HG03159 (cell line): ENCODE data around the gene UTP3.
"Not testable (repeated sequence)": the region's sequence is repeated elsewhere in the genome, so short reads cannot be mapped to it uniquely, and the experiment has no call there.

Experiments used
- ATAC-seq: cut with Tn5 transposase; IDR thresholded peaks from one replicate; pipeline ENCODE4 v1.9.1; 2021; ENCODE audit warnings: mild to moderate bottlenecking, moderate library complexity; ENCODE audit not compliant: unreplicated experiment

Gene UTP3, protein sequence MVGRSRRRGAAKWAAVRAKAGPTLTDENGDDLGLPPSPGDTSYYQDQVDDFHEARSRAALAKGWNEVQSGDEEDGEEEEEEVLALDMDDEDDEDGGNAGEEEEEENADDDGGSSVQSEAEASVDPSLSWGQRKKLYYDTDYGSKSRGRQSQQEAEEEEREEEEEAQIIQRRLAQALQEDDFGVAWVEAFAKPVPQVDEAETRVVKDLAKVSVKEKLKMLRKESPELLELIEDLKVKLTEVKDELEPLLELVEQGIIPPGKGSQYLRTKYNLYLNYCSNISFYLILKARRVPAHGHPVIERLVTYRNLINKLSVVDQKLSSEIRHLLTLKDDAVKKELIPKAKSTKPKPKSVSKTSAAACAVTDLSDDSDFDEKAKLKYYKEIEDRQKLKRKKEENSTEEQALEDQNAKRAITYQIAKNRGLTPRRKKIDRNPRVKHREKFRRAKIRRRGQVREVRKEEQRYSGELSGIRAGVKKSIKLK

DNA sequence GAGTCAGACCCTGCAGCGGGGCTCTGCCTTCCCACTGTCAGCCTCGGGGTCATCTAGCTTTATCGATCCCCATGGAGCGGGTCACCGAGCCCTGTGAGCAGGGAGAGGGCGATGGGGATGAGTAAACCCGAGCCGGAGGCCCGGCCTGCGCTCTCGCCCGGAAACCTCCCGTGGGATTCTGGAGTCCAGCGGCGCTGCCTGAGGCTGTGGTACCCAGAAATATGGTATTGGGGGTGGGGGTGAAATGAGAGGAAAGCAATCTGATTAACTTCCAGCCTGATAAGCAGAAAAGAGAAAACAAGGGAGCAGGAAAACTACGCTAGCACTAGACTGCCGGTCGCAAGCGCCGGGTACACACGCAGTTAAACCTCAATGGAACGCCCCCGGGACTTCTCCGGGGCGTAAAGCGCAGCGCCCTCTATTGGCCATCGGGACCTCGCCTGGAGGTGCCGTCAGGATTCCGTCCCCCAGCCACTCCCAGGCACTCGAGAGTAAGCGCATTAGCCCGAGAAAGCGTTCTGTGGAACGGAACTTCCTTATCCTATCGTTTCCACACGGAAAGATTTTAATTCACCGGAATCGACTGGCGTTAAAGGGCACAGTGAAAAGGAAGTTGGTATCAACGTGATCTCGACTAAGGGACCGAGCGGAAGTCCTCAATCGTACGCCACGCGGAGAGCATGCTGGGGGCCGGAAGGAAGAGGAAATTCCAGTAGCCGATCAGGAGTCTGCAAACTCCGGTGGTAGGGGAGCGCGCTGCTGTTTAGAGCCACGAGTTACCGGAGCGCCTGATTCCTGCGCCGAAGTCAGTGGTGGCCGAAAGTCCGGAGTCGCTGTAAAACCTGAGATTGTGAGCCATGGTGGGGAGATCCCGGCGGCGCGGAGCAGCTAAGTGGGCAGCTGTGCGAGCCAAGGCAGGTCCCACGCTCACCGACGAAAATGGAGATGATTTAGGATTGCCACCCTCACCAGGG lies at the start of gene UTP3:
Gene UTP3, plus strand, starts transcription at position 712 of the 974 bp plus-strand sequence. Its CDS starts 146 bp downstream, at position 858.
- peak; percentile 92 for ATAC-seq

DNA sequence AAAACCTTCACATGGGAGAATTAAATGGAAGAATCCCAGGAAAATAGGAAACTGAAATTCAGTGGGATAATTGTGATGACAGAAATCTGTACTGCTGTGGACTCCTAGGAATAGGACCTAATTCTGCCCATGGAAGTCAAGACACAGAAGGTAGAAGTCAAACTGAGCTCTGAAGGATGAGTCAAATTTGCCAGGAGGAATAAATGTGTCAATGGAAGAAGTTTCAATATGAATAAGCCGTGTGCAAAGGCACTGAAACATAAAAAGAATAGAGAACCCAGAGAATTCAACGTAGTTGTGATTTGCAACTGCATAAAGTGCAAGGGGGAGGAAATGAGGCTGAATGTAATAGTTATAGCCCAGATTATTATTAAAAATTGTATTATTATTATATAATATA lies 48.1 kb upstream of the UTP3 start:
- ATAC-seq, result no peak

DNA sequence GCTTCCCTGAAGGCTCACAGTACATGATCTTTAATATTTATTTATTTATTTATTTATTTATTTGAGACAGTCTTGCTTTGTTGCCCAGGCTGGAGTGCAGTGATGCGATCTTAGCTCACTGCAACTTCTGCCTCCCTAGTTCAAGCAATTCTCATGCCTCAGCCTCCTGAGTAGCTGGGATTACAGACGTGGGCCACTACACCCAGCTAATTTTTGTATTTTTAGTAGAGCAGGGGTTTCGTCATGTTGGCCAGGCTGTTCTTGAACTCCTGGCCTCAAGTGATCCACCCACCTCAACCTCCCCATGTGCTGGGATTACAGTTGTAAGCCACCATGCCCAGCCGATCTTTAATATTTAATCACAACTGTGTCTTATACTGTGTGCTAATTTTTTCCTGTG lies 37.6 kb upstream of the UTP3 start:
- ATAC-seq, result not testable (repeated sequence)

DNA sequence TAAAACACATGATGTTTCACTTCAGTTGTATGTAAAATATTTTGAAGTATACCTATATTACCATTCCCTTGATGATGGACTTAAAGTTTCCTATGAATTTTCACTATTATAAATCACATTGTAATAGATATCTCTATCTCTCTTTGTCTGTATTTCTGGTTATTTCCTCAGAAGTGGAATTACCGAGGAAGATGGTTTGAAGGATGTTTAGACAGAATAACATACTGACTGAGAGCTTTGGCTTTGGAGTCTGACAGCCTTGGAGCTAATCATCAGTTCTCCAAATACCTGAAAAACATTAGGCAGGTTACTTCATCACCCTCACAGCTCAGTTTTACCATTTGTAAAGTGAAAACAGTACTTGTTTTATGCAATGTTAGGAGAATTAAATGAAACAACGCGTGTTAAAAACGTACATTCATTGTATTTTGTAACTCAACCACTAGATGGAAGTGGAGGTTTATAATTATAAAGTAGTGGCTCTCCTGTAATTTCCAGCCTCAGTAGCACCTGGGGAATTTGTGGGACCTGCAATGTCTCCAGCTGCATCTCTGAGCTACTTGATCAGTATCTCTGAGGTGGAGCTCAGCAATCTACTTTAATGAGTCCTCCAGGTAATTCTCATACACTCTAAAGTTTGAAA lies 36.3 kb upstream of the UTP3 start:
- ATAC-seq, result peak; percentile 38

DNA sequence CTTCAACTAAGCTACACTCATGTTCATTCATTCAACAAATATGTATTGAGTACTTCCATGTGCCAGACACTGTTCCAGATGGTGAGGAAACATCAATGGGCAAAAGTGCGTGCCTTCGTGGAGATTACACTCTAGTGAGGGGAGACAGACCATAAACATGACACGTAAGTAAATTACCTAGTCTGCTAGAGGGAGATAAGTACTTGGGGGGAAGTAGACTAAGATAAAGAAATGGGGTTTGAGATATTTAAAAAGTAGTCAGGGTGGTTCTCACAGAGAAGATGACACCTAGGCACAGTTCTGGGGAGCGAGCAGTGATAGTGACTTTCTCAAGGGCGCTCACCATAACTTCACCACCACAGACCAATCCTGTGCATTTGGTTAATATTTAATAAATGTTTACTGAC lies 33.7 kb upstream of the UTP3 start:
- ATAC-seq, result no peak

DNA sequence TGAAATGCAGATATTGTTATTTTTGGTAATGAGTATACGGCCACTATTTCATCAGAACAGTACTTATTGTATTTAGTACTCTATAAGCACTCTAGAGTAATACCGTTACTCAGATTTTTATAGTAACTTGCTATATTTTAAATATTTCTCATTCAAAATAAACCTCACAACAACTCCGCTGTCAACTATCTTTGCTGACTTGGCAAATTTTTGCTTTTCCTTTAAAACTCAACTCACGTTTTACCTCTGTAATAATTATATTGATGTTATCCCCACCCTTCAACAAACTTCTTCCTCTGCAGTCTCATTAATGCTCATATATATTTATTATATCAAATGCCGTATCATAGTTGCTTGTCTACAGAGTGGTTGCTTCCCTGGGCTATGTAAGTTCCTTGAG lies 31.0 kb upstream of the UTP3 start:
- no peak for ATAC-seq

DNA sequence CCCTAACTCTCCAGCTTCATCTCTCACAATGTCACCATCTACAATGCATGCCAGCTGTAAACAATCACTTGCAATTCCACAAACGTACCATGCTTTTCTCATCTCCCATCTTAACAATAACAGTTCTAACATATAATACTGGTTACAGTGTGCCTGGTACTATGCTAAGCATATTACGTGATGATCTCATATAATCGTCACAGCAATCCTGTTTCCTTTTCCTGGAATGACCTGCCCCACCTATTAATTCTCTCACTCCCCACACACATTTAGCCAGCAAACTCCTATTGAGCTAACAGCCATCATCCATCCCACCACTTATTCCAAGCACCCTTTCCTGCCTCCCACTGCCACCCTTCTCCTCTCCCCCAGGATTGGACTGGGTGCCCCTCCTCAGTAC lies 29.9 kb upstream of the UTP3 start:
- no peak for ATAC-seq

DNA sequence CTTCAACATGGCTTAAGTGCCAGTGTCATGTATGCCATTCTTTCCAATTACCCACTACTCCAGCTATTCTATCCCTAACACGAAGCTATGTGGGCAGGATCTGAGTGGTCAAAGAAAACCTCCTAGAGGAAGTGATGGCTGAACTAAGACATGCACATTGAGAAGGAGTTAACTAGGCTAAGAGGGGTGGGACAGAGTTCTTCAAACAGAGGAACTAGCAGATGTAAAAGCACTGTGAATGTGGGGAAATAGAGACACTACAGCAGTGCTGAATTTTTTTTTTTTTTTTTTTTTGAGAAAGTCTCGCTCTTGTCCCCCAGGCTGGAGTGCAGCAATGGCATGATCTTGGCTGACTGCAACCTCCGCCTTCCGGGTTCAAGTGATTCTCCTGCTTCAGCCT lies 28.2 kb upstream of the UTP3 start:
- ATAC-seq, result no peak

DNA sequence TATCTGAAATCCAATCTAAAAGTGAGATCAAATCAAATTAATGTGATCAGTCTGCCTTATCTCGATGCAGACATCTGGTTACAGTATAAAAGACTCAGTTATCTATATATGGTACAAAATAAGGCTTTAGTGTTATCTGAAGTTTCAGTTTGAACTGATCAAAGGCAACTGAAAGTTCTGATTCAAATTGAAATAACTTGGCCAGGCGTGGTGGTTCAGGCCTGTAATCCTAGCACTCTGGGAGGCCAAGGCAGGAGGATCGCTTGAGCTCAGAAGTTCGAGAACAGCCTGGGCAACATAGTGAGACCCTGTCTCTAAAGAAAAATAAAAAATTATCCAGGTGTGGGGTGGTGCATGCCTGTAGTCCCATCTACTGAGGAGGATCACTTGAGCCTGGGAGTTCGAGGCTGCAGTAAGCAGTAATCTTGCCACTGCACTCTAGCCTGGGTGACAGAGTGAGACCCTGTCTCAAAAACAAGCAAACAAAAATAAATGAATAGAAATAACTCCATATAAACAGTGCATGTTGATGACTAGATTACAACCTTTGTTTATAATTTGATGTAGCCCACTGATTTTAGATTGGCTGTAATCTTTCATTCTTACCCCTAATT lies 26.9 kb upstream of the UTP3 start:
- peak; percentile 61 for ATAC-seq

DNA sequence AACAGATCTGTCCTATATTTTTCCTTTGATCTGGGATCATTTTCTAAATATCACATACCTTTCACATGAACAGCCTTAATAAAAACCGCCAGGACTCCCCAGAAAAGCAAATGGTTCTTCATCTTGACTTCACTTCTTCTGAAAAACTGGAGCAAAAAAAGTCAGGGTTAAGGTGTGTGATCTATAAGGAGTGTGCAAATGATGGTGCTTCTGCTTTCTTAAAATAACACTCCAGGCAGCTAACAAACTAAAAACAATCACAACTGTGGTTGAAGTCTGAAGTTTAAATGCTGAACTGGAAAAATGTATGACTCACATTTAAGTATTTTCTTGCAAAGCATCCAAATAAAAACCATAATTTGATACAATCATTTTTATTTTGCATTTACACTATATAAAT lies 22.0 kb upstream of the UTP3 start, which contains the start of gene JCHAIN:
Gene JCHAIN, minus strand, starts transcription at position 140 of the 400 bp plus-strand sequence. Its CDS starts 18 bp downstream, at position 122.
- ATAC-seq, result no peak

DNA sequence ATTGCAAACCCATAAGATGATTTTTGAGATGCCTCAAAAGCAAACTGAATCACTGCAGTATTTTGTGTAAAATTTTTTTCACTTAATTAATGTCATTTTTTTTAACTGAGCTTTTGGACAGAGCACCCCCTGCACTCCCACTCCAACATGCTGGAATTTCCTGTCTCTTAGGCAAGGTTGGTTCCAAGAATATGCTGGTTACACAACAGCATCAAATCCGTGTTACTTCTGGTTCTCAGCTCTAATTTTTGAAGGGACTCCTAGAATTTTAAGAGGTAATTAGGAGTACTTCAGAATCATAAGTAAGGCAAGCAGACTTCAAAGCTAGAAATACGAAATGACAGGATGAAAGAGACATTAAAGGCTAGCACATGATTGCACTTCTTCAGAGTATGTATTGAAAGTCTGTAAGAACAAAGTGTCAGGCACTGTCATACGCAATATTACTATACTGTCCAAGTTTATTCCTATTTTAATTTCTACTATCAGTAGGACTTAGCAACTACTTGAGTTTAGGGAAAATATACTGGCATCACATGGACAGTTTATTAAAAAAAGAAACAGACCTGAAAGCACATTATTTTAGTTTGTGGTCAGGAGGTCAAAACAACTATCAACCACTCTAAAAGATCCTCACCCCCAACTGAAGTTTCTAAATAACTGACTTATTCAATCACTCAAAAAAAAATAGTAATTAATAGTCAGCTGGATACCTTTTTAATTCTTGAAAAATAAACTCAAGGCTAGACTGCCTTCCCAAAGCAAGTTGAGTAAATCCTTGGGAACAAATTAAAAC lies 20.4 kb upstream of the UTP3 start:
- ATAC-seq, result no peak

DNA sequence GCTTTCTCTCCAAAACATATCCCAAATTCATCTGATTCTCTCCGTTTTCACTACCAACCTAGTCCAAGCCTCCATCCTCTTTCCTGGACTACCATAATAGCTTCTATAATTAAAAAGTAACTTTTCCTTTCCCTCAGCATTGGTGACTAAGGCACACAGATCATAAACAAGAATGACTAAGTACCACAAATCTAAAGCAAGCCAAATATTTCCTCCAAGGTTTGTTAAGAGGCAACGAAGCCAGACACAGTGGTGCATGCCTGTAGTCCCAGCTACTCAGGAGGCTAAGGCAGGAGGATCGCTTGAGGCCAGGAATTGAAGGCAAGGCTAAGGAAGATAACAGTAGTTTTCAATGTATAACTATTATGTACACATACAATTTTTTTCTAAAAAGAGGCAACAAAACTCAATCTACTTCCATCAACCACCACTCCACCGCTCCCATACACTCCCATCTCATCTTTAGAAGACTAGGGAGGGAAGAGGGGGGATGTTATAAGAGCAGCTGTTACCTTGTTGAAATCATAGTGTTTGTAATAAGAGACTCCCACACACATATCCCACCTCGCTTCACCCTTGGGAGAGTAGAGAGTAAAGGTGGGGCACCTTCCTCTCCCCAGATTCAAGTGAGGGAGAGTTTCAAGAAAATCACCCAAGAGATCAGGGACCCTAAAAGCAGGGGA lies 17.9 kb upstream of the UTP3 start:
- no peak for ATAC-seq

DNA sequence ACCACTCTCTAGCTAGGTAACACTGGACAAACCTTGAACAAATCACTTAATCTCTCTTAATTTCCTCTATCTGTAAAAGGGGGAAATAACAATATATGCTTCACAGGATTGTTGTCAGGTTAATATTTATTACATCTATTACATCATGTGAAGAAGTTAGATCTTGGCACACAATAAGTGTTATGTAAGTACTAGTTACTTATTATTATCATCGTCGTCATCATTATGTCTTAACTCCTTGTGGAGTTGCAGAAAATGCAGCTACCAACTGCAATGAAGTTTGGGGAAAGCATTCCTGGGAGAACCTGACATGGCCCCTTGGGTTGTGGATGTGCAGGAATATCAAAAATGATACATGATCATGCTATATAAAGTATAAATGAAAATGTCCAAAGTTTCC lies 17.2 kb upstream of the UTP3 start:
- no peak for ATAC-seq

DNA sequence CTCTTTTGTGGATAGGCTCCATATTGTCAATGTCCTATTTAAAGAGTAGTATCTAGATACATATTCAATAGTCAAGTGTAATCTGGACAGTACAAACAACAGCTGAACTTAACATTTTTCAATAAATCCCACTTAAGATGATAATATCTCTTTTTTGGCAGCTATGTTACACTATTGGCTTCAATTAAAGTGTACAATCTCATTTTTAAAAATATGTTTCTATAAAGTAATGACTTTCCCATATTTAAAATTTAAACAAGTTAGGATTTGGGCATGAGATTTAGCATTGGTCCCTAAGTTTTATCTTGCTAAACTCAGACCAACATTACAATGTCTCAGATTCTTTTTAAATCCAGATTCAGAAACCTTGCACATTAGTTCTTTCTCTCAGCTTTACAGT lies 14.1 kb upstream of the UTP3 start:
- ATAC-seq, result no peak

DNA sequence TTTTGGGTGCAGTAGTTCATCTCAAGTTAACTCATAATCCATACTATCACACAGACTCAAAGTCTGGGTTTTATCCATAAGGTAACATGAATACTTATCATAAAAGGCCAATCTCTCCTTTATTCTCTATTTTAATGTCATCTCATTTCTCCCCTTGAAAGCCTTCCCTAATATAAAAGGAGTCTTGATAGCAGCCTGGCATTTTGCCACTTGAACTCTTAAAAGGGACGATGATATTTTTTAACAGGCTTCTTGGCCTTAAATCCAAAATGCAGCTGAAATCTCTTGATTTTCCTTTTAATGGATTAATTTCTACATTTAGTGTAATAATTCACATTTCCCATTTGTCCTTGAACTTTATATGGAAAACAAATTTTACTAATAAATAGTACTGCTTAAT lies 13.6 kb upstream of the UTP3 start:
- ATAC-seq, result no peak

DNA sequence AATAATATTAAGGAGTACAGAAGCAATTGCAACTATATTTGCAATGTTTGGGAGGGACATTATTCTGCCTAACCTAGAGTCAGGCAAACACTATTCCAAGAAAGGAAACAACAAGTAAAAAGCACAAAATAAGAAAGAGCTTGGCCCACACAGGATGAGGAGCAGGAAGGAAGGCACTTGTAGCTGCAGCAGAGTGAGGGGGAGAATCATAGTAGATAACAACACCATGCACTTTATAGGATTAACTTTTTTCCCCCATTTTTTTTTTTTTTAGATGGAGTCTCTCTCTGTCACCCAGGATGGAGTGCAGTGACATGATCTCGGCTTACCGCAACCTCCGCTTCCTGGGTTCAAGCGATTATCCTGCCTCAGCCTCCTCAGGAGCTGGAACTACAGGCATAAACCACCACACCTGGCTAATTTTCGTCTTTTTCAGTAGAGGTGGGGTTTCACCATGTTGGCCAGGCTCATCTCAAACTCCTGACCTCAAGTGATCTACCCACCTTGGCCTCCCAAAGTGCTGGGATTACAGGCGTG lies 11.7 kb upstream of the UTP3 start:
- ATAC-seq, result no peak

DNA sequence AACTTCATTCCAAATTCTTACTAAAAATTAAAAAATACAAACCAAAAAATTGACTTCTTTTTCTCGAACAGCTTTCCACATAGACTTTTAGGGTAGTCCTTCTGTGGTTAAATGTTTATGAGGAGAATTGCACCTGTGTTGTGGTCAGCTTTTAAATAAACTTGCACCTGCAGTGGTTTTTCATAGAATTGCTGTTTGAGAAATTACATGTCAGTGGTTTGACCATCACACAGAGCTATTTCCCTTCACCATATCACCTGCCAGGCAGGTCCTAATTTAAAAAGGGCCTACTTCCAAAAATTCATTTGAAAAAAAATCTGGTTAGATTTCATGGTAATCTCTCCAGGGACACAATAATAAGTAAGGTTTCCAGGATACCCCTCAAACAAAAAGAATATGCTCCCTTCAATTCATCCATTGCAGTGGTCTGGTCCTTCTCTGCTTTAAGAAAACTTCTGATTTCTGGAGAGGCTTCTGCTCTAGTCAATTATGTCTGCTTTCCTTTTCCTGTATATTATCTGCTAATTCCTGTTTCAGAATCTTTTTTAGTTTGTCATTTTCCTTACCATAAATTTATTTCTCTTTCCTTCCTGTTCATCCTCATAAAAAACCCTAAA lies 9.8 kb upstream of the UTP3 start:
- peak; percentile 67 for ATAC-seq

DNA sequence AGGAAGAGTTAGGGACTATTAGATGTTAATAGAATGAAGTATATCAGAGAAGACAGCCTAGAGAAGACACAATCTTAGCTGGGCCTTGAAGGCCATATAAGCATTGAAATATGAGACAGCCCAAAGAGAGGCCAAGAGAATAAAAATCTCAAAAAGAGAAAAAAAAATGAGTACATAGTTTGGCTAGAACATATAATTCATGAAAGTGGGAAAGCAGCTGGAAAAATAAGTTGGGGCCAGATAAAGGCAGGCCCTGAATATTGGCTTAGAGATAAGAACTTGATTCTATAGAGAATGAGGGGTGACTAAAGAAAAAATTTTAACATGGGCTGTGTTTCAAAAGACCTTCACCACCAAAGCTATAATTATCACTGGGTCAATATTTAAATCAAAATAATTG lies 7.4 kb upstream of the UTP3 start:
- no peak for ATAC-seq

DNA sequence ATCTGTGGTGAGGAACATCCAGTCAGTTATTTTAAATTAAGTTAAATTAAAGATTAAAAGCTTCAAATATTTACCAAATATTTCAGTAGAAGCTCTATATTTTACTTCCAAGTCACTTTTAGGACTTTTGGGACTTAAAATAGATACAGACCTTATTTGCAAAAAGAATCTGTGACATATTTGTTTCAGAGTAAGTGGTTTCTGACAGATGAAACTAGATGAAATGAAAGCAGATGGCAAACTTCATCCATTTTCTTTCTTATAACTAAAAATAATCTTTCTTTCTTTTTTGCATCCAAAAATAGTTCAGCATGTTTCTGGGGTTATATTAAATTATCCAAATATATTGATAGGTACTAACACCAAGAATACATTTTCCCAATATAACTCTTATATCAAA lies 6.6 kb upstream of the UTP3 start:
- ATAC-seq, result peak; percentile 45
